ENCODE results near the gene GARIN3.
A peak's percentile ranks its signal among the peaks of the same experiment; 100 is the strongest.

DNA sequence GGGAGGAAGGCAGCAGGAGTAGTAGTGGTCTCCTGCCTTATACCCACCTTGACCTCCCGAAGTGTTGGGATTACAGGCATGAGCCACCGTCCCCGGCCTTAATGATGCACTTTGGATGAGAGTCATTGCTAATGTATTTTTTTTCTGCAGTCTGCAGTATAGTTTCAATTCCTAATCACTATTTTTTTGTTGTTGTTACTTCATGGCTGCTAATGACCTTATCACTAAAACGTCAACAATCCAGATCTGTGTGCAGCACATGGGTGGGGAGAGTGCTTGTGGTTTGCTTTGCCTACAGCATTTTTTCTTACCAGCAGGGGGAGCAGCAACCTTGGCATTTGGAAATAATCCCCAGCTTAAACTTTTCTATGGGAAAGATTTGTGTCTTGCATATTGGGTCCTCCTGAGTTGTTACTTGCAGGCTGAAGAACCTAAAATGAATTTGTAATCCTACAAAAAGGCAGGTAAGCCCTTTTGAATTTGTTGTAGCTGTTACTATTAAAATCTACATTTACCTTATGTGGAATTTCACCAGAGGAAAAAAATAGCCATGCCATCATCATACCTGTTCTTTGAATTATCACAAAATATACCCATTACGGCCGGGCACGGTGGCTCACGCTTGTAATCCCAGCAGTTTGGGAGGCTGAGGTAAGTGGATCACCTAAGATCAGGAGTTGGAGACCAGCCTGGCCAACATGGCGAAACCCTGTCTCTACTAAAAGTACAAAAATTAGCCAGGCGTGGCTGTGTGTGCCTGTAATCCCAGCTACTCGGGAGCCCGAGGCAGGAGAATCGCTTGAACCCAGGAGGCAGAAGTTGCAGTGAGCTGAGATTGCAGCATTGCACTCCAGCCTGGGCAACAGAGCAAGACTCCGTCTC is 17.1 kb downstream of the GARIN3 start:
- TF ChIP-seq, protein P1, sequence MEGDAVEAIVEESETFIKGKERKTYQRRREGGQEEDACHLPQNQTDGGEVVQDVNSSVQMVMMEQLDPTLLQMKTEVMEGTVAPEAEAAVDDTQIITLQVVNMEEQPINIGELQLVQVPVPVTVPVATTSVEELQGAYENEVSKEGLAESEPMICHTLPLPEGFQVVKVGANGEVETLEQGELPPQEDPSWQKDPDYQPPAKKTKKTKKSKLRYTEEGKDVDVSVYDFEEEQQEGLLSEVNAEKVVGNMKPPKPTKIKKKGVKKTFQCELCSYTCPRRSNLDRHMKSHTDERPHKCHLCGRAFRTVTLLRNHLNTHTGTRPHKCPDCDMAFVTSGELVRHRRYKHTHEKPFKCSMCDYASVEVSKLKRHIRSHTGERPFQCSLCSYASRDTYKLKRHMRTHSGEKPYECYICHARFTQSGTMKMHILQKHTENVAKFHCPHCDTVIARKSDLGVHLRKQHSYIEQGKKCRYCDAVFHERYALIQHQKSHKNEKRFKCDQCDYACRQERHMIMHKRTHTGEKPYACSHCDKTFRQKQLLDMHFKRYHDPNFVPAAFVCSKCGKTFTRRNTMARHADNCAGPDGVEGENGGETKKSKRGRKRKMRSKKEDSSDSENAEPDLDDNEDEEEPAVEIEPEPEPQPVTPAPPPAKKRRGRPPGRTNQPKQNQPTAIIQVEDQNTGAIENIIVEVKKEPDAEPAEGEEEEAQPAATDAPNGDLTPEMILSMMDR (IDR thresholded peaks at IDR 0.05), result peak; percentile 91
- TF ChIP-seq POLR2AphosphoS5 (IDR thresholded peaks at IDR 0.05; ENCODE audit: low read depth, low read length) (no peak), SIN3A (IDR thresholded peaks at IDR 0.05; ENCODE audit: borderline replicate concordance, insufficient read depth, low read depth, low read length) (no peak)
- TF ChIP-seq, protein P2, sequence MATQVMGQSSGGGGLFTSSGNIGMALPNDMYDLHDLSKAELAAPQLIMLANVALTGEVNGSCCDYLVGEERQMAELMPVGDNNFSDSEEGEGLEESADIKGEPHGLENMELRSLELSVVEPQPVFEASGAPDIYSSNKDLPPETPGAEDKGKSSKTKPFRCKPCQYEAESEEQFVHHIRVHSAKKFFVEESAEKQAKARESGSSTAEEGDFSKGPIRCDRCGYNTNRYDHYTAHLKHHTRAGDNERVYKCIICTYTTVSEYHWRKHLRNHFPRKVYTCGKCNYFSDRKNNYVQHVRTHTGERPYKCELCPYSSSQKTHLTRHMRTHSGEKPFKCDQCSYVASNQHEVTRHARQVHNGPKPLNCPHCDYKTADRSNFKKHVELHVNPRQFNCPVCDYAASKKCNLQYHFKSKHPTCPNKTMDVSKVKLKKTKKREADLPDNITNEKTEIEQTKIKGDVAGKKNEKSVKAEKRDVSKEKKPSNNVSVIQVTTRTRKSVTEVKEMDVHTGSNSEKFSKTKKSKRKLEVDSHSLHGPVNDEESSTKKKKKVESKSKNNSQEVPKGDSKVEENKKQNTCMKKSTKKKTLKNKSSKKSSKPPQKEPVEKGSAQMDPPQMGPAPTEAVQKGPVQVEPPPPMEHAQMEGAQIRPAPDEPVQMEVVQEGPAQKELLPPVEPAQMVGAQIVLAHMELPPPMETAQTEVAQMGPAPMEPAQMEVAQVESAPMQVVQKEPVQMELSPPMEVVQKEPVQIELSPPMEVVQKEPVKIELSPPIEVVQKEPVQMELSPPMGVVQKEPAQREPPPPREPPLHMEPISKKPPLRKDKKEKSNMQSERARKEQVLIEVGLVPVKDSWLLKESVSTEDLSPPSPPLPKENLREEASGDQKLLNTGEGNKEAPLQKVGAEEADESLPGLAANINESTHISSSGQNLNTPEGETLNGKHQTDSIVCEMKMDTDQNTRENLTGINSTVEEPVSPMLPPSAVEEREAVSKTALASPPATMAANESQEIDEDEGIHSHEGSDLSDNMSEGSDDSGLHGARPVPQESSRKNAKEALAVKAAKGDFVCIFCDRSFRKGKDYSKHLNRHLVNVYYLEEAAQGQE (IDR thresholded peaks at IDR 0.05; ENCODE audit: insufficient read depth in 1 of 2, low read depth in 2 of 2, low read length in 1 of 2), result no peak
